Fibroblast of skin of abdomen (primary cell): Measurements from ENCODE around the gene YTHDF1. TPM values are rescaled to one million over a fixed set of nuclear protein-coding genes. Genes with fewer than 3 reads are reported as not detected.
A peak's percentile ranks its signal among the peaks of the same experiment; 100 is the strongest.
"Not testable (repeated sequence)": the region's sequence is repeated elsewhere in the genome, so short reads cannot be mapped to it uniquely, and the experiment has no call there.

Experiments used
- DNase-seq: peaks from one replicate; pipeline ENCODE4 v3.0.0-alpha.2; 2013
- polyA plus RNA-seq, 2 experiments: library from polyadenylated mRNA; unstranded; fragments of 120-200 nt; gene quantifications; one replicate each; pipeline ENCODE4 v1.2.1, GENCODE V29; 2013; ENCODE audit not compliant: insufficient read length in 2 of 2

The YTHDF1 gene
- 32.9 TPM for polyA plus RNA-seq (2013, experiment 1 of 2; ENCODE audit: insufficient read length)
- polyA plus RNA-seq (2013, experiment 2 of 2; ENCODE audit: insufficient read length) = 33.0 TPM

DNA sequence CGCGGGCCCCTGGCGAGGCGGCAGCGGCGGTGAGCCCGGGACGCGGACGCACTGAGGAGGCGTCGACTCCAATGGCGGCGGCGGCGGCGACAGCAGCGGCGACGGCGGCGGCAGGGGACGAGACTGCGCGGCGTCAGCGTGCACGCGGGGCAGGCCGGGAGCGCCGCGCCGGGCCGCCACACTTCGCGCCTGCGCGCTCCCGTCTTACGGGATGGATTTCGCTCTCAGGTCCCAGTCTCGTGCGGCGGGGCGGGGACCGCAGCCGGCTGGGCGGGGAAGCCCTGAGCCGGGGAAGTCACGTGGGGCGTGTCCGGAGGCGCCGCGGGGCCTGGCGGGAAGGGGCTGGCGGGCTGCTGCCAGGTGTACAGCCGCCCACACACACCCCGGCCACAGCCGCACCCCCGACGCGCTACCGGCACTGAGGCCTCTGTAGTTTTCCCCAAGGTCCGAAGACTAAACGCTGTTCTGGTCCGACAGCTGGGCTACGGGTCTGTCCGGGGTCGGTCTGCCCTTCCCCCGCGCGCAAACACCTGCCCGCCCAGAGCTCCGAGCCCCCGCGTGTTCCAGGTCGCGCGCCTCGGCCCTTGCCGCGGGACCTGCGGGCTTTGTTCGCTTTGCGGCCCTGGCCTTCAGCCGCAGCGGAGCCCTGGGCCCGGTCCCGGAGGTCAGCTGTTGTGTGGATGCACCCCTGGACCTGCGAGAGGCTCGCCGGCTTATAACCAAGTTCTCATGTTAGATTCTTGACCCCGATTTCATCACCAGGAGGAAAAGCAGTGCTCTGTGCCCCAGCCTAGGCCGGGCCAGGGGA lies at the start of gene YTHDF1:
YTHDF1 (minus strand) TSS at position 91 of the 808 bp plus-strand sequence. CDS start 239 bp downstream, outside the sequence.
- DNase-seq = peak; percentile 92

GRCh38 chr20:63264519-63264918 lies 48.6 kb upstream of the YTHDF1 start:
- DNase-seq = no peak

GRCh38 chr20:63264000-63264399 lies 48.1 kb upstream of the YTHDF1 start:
- no peak for DNase-seq

GRCh38 chr20:63262836-63263235 lies 46.9 kb upstream of the YTHDF1 start:
- DNase-seq = no peak

GRCh38 chr20:63261795-63262528 lies 46.0 kb upstream of the YTHDF1 start:
- DNase-seq = no peak

DNA sequence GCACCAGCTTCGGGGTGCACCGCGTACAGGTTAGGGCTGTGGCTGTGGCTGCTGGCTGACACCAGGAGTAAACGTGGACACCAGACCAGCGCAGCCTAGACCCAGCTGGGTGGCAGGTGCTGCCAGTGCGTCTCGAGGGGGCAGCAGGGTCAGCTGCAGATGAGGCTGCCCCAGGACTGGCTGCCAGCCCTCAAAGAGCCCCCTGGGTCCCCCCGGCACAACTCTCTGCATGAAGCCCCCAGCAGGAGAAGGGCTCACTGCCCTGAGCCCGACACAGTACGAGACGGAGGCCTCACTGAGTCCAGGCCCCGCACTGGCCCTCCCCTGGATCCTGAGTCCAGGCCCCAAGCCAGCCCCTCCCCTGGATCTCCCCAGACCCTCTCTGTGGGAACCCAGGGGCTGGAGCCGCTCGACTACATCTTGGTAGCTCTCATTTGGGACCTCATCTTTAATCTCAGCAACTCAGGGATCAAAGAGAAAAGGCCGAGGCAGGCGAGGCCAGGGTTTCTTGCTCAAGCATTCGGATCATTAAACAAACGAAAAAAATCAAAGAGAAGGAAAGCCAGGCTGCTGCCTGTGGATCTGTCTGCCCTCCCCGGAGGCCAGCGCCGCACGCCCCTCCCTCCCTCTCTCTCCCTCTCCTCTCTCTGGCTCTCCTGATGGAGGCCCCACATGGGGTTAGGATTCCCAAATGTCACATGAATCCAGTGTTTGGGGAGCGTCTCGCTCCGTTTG lies 45.3 kb upstream of the YTHDF1 start:
- no peak for DNase-seq

DNA sequence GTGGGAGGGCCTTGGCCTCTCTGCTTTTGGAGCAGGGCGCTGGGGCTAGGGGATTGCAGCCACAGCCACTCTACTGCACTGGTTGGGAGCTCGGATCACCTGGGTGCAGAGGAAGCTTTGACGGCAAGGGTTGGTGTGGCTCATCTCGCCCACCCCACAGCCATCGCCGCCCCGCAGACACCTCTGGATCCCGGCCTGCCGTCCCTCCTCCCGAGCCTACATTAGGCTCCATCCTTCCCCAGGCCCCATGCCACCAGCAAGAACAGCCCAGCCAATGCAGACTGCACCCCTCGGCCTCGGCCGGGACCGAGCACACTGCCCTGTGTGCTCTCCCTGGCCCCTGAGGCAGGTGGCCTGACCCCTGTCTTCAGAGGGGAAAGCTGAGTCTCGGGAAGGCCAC lies 44.6 kb upstream of the YTHDF1 start:
- no peak for DNase-seq

DNA sequence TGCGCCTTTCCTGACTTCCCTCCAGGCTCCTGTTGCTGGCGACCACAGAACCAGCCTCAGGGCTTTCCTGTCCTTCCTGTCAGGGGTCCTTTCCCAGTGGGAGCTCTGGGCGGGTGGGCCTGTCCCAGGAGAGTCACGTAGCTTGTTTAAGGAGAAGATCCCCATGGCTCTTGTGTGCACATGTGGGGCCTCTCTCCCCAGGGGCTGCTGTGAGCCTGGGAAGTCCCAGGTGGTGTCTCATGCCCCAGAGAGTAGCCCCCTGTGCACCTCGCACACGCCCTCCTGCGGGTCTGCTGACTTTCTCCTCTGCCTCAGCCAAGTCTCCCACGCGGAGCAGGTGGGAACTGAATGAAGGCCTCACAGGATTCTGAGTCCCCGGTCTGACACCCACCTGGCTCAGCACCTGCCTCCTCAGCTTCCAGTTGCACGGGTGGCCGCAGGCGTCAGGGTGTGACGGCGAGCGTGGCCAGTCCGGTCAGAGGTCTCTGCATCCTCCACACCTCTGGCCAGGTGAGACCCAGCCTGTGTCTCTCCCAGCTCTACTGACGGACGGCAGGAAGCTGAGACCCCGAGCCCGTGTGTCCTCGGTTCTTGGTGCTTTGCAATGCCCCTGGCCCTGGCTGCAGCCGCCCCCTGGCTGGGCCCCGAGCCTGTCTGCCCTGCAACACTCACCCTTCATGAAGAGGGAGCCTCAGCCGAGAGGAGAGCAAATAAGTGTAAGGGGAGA lies 44.0 kb upstream of the YTHDF1 start:
- no peak for DNase-seq

- DNase-seq = no peak
Measured at GRCh38 chr20:63258781-63259180, 42.9 kb upstream of the YTHDF1 start.

GRCh38 chr20:63257629-63258028 lies 41.7 kb upstream of the YTHDF1 start:
- no peak for DNase-seq

- no peak for DNase-seq
Measured at GRCh38 chr20:63256954-63257353, 41.0 kb upstream of the YTHDF1 start.

GRCh38 chr20:63255931-63256704 lies 40.2 kb upstream of the YTHDF1 start:
- DNase-seq = no peak

DNA sequence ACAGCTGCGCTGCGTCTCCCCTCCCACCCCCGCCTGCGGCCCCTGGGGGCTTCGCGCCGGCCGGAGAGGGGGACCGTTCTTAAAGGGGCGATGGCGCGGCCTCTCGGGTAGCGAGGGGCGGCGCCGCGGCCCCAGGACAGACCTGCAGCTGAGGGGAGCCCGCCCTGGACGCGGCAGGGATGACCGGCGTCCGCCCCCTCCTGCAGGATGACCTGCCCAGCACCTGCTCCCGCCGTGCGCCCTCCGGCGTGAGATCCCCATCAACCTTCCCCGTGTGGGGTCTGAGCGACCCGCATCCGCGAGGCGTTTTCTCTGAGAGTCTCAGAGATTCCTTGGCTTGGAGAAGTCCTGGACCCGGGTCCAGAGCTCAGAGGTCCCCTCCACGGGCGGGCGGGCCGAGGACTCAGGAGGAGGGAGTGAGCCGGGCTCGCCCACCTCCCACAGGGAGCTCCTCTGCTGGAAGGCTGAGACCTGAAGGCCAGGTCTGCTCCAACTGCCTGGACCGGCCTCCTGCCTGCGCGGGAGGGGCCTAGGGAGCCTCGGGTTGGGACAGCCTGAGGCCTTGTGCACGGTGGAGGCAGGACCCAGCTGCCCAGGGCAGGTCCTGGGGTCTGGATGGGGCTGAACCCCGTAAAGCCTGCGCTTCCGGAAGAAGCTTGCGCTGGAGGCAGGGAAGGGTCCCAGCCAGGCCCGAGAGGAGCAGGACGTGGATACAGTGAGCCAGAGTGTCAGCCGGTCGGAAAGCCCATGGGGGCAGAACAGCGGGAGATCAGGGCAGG lies 38.9 kb upstream of the YTHDF1 start:
- no peak for DNase-seq

GRCh38 chr20:63254232-63254605 lies 38.3 kb upstream of the YTHDF1 start, which contains the start of gene NKAIN4:
NKAIN4 (minus strand) TSS chr20:63254463; CDS start chr20:63254450, 13 bp downstream.
- no peak for DNase-seq

DNA sequence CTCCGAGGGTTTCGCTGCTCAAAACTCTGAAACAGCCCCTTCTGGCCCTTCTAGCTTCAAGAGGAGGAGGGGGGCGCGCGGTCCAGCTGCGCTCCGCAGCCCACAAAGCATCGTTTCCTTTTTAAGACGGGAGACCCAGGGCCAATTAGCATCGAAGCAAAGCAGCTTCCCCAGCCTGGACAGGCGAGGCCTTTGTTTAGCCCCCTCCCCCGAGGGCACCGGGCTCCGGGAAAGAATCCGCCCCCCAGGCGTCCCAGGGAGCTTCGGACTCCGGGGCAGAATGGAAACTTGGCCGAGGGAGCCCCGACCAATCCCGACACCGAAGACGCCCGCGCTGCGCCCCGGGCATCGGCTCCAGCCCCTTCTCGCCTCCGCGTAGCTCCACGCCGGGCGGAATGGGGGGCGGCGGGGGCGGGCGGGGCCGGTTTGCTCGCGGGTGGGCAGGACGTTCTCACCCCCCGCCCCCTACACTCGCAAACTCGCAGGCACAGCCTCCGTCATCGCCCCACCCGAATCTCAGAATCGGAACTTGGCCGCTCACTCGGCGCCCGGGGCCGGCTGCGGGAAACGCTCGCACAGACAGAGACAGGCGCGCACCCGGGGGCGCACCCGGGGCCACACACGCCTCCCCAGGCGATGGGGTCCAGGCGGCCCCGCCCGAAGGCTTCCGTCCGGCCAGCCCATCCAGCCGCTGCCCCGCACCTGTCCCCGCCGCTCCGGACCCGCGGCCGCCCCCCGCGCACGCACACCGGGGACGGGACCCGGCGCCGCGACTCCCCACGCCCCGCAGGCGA lies 37.7 kb upstream of the YTHDF1 start:
- no peak for DNase-seq

DNA sequence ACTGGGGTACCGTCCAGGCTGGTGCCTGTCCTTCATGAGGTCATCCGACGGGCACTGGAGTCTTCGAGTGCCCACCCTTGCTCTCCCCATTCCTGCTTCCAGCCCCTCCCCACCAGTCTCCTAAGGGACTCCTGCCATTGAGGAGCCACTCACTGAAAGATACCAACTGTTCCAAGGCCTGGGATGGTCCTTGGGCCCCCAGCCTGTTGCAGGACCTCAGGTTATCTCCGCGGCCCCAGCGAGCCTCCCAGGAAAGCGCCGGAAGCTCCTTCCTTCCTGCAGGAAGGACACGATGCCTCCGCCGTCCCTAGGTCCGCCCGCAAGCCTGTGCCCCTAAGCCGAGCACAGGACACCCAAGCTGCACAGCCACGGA lies 37.1 kb upstream of the YTHDF1 start:
- DNase-seq = no peak

DNA sequence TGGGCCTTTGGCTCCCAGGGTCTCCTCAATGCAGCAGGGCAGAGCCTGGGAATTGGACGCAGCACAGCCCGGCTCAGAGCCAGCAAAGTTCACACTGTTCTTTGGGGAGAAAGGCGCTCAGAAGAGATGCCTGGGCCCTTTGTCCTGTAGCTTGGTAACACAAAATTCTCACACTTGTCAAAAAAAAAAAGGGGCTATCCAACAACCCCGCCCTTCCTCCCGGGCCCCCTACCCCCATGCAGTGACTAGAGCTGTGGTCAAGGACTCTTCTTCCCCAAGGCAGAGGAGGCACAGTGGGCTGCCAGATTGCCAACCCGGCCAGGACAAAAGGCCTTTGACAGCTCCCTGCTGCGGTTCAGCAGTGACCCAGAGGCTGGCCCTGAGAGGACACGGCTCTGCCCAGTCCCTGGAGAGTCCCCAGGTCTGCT lies 36.4 kb upstream of the YTHDF1 start:
- no peak for DNase-seq

DNA sequence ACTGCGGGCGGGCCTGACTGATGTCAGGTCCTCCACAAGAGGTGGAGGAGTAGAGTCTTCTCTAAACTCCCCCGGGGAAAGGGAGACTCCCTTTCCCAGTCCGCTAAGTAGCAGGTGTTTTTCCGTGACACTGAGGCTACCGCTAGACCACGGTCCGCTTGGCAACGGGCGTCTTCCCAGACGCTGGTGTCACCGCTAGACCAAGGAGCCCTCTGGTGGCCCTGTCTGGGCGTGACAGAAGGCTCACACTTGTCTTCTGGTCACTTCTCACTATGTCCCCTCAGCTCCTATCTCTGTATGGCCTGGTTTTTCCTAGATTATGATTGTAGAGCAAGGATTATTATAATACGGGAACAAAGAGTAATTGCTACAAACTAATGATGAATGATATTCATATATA lies 35.4 kb upstream of the YTHDF1 start:
- DNase-seq = not testable (repeated sequence)

- no peak for DNase-seq
Measured at GRCh38 chr20:63249891-63250290, 34.0 kb upstream of the YTHDF1 start.
